HEK293 (cell line): Measurements from ENCODE around the gene PPP2R5E.

Experiments used
- CTCF ChIA-PET: fragments of 350-600 bp; formaldehyde crosslinking; extraction: SDS; loops from one replicate; lab custom pipeline; 2021; ENCODE audit warnings: antibody characterized with exemption; lab: Yijun Ruan, JAX
- POLR2A ChIA-PET: fragments of 300-600 bp; formaldehyde crosslinking; extraction: SDS; loops from one replicate; lab custom pipeline; 2020; ENCODE audit warnings: antibody characterized with exemption, inconsistent platforms; lab: Yijun Ruan, JAX
- H3K27ac ChIP-seq: fragments of 200-500 bp; sonication (Bioruptor generic); 2 replicates; pipeline ENCODE4 v1.5.1; 2014; ENCODE audit warnings: low read depth, low read length, control low read depth, inconsistent platforms; ENCODE audit errors: extremely low read depth
- H3K36me3 ChIP-seq, 2 experiments: fragments of 200-500 bp in 1 of 2; sonication (Bioruptor generic) in 1 of 2; 1 replicate in 1 of 2; 2 replicates in 1 of 2; pipeline ENCODE4 v1.5.1; 2014 to 2017; ENCODE audit warnings: inconsistent platforms in 2 of 2, low read length in 2 of 2; ENCODE audit not compliant: control insufficient read depth in 2 of 2, insufficient read depth in 1 of 2
- H3K4me1 ChIP-seq: fragments of 200-500 bp; sonication (Bioruptor generic); 2 replicates; pipeline ENCODE4 v1.5.1; 2014; ENCODE audit warnings: mild to moderate bottlenecking, low read length, inconsistent platforms; ENCODE audit not compliant: control insufficient read depth, insufficient read depth
- H3K4me3 ChIP-seq: 2 replicates; pipeline ENCODE4 v1.5.1; 2011; ENCODE audit warnings: low read depth, mild to moderate bottlenecking, control low read depth, low read length, moderate library complexity
- H3K9me3 ChIP-seq: fragments of 200-500 bp; sonication (Bioruptor generic); 2 replicates; pipeline ENCODE4 v1.5.1; 2014; ENCODE audit warnings: low read depth, low read length, inconsistent platforms; ENCODE audit not compliant: control insufficient read depth, insufficient read depth
- BCL11B ChIP-seq: fragments of 450-650 bp; formaldehyde crosslinking; IDR thresholded peaks from 2 replicates; pipeline ENCODE4 v1.5.1; 2016; ENCODE audit warnings: low read depth, missing biosample characterization, missing genetic modification characterization
- GLI2 ChIP-seq: fragments of 450-650 bp; formaldehyde crosslinking; IDR thresholded peaks from 2 replicates; pipeline ENCODE4; 2017; ENCODE audit warnings: missing biosample characterization, missing genetic modification characterization, low read depth, borderline replicate concordance
- GLIS1 ChIP-seq: fragments of 450-650 bp; formaldehyde crosslinking; IDR thresholded peaks from 2 replicates; pipeline ENCODE4 v1.5.1; 2016; ENCODE audit warnings: missing biosample characterization, missing genetic modification characterization
- KLF1 ChIP-seq: fragments of 450-650 bp; formaldehyde crosslinking; IDR thresholded peaks from 2 replicates; pipeline ENCODE4 v1.5.1; 2016; ENCODE audit warnings: missing biosample characterization, missing genetic modification characterization
- KLF16 ChIP-seq: fragments of 450-650 bp; formaldehyde crosslinking; IDR thresholded peaks from 2 replicates; pipeline ENCODE4 v1.5.1; 2017; ENCODE audit warnings: missing biosample characterization, missing genetic modification characterization
- KLF7 ChIP-seq: fragments of 450-650 bp; formaldehyde crosslinking; IDR thresholded peaks from 2 replicates; pipeline ENCODE4 v1.5.1; 2016; ENCODE audit warnings: missing biosample characterization, missing genetic modification characterization, borderline replicate concordance
- KLF9 ChIP-seq: fragments of 450-650 bp; formaldehyde crosslinking; IDR thresholded peaks from 2 replicates; pipeline ENCODE4 v1.5.1; 2016; ENCODE audit warnings: missing biosample characterization, missing genetic modification characterization, low read depth
- PRDM1 ChIP-seq: fragments of 450-650 bp; formaldehyde crosslinking; IDR thresholded peaks from 2 replicates; pipeline ENCODE4; 2016; ENCODE audit warnings: missing biosample characterization, missing genetic modification characterization
- WT1 ChIP-seq: fragments of 450-650 bp; formaldehyde crosslinking; IDR thresholded peaks from 2 replicates; pipeline ENCODE4 v1.5.1; 2016; ENCODE audit warnings: missing biosample characterization, missing genetic modification characterization
- ZBTB7A ChIP-seq: fragments of 450-650 bp; formaldehyde crosslinking; IDR thresholded peaks from 2 replicates; pipeline ENCODE4 v1.5.1; 2016; ENCODE audit warnings: low read depth, missing biosample characterization, missing genetic modification characterization
- ZNF132 ChIP-seq: fragments of 450-650 bp; formaldehyde crosslinking; IDR thresholded peaks from 2 replicates; pipeline ENCODE4 v1.5.1; 2017; ENCODE audit warnings: missing biosample characterization, missing genetic modification characterization, borderline replicate concordance
- ZNF157 ChIP-seq: fragments of 450-650 bp; formaldehyde crosslinking; IDR thresholded peaks from 2 replicates; pipeline ENCODE4 v1.5.1; 2016; ENCODE audit warnings: missing biosample characterization, missing genetic modification characterization
- ZNF324 ChIP-seq: fragments of 450-650 bp; formaldehyde crosslinking; IDR thresholded peaks from 2 replicates; pipeline ENCODE4 v1.5.1; 2016; ENCODE audit warnings: missing biosample characterization, missing genetic modification characterization
- ZNF350 ChIP-seq: fragments of 450-650 bp; formaldehyde crosslinking; IDR thresholded peaks from 2 replicates; pipeline ENCODE4 v1.5.0; 2017; ENCODE audit warnings: missing biosample characterization, mild to moderate bottlenecking, missing genetic modification characterization
- ZNF510 ChIP-seq: fragments of 450-650 bp; formaldehyde crosslinking; IDR thresholded peaks from 2 replicates; pipeline ENCODE4 v1.5.1; 2018; ENCODE audit warnings: mild to moderate bottlenecking, missing genetic modification characterization, missing biosample characterization; ENCODE audit not compliant: insufficient replicate concordance
- ZNF707 ChIP-seq: fragments of 450-650 bp; formaldehyde crosslinking; IDR thresholded peaks from 2 replicates; pipeline ENCODE4 v1.5.1; 2016; ENCODE audit warnings: missing biosample characterization, missing genetic modification characterization
- ZNF837 ChIP-seq: fragments of 450-650 bp; formaldehyde crosslinking; IDR thresholded peaks from 2 replicates; pipeline ENCODE4 v1.5.1; 2016; ENCODE audit warnings: missing biosample characterization, missing genetic modification characterization
- ZSCAN16 ChIP-seq: fragments of 450-650 bp; formaldehyde crosslinking; IDR thresholded peaks from 2 replicates; pipeline ENCODE4 v1.5.1; 2016; ENCODE audit warnings: missing biosample characterization, missing genetic modification characterization
- TF ChIP-seq, protein P1 (sequence below): fragments of 450-650 bp; formaldehyde crosslinking; IDR thresholded peaks from 2 replicates; pipeline ENCODE4 v1.5.1; 2016; ENCODE audit warnings: missing biosample characterization, missing genetic modification characterization
- TF ChIP-seq, protein P2 (sequence below): fragments of 450-650 bp; formaldehyde crosslinking; IDR thresholded peaks from 2 replicates; pipeline ENCODE4 v1.5.1; 2016; ENCODE audit warnings: missing biosample characterization, missing genetic modification characterization
- TF ChIP-seq, protein P3 (sequence below): fragments of 450-650 bp; formaldehyde crosslinking; IDR thresholded peaks from 2 replicates; pipeline ENCODE4 v1.5.1; 2016; ENCODE audit warnings: missing biosample characterization, missing genetic modification characterization
- TF ChIP-seq, protein P4 (sequence below): fragments of 450-650 bp; formaldehyde crosslinking; IDR thresholded peaks from 2 replicates; pipeline ENCODE4 v1.5.1; 2016; ENCODE audit warnings: missing biosample characterization, missing genetic modification characterization
- TF ChIP-seq, protein P5 (sequence below): fragments of 450-650 bp; formaldehyde crosslinking; IDR thresholded peaks from 2 replicates; pipeline ENCODE4; 2016; ENCODE audit warnings: missing biosample characterization, missing genetic modification characterization

Gene PPP2R5E

DNA sequence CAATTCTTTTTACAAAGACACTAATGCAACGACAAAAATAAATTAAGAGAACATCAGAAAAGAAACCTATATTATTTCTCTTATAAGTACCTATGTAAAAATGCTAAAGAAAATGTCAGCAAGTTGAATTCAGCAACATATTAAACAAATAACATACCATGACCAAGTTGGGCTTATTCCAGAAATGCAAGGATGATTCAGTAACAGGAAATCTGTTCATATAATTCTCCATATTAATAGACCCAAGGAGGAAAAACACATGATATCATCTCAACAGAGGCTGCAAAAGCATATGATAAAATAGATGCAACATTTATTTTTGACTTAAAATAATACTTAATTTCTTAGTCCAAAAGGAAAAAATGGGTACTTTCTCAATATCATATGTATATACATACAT, 199.3 kb downstream of the PPP2R5E start (continued):
- TF ChIP-seq, protein P1, sequence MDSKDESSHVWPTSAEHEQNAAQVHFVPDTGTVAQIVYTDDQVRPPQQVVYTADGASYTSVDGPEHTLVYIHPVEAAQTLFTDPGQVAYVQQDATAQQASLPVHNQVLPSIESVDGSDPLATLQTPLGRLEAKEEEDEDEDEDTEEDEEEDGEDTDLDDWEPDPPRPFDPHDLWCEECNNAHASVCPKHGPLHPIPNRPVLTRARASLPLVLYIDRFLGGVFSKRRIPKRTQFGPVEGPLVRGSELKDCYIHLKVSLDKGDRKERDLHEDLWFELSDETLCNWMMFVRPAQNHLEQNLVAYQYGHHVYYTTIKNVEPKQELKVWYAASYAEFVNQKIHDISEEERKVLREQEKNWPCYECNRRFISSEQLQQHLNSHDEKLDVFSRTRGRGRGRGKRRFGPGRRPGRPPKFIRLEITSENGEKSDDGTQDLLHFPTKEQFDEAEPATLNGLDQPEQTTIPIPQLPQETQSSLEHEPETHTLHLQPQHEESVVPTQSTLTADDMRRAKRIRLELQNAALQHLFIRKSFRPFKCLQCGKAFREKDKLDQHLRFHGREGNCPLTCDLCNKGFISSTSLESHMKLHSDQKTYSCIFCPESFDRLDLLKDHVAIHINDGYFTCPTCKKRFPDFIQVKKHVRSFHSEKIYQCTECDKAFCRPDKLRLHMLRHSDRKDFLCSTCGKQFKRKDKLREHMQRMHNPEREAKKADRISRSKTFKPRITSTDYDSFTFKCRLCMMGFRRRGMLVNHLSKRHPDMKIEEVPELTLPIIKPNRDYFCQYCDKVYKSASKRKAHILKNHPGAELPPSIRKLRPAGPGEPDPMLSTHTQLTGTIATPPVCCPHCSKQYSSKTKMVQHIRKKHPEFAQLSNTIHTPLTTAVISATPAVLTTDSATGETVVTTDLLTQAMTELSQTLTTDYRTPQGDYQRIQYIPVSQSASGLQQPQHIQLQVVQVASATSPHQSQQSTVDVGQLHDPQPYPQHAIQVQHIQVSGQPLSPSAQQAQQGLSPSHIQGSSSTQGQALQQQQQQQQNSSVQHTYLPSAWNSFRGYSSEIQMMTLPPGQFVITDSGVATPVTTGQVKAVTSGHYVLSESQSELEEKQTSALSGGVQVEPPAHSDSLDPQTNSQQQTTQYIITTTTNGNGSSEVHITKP (tag by site-specific recombination): no peak
- TF ChIP-seq ZNF510 (no peak), ZSCAN16 (tag by site-specific recombination) (no peak), ZNF707 (tag by site-specific recombination) (no peak), GLI2 (tag by site-specific recombination) (no peak), PRDM1 (tag by site-specific recombination) (no peak), WT1 (tag by site-specific recombination) (no peak), ZNF132 (no peak)
- TF ChIP-seq, protein P2, sequence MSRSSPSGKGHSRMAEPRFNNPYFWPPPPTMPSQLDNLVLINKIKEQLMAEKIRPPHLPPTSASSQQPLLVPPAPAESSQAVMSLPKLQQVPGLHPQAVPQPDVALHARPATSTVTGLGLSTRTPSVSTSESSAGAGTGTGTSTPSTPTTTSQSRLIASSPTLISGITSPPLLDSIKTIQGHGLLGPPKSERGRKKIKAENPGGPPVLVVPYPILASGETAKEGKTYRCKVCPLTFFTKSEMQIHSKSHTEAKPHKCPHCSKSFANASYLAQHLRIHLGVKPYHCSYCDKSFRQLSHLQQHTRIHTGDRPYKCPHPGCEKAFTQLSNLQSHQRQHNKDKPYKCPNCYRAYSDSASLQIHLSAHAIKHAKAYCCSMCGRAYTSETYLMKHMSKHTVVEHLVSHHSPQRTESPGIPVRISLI (tag by site-specific recombination): no peak

DNA sequence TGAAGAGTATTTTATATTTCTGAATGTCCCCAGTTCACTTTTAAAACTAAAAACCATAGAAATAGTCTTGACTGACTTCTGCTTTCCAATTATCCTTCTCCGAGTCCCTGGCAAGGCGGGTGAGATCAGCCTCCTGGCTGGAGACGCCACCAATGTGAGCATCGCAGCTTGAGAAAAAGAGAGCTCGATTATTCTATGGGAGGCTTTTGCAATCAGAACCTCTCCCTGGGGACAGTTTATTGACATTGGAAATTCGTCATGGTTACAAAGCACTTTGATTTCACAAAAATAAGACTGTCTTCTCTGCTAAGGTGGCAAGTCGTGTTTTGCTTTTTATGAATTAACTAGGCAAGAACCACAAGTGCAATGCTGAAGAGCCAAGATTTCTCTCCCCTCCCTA, 200.8 kb downstream of the PPP2R5E start:
- H3K36me3 ChIP-seq: no peaks in the 10 kb centered on the region
- H3K9me3 ChIP-seq: no peaks in the 10 kb centered on the region
- no peak overlapping the region for H3K27ac ChIP-seq
- TF ChIP-seq KLF9: no peak
- no peak for TF ChIP-seq ZNF157
- TF ChIP-seq BCL11B (tag by site-specific recombination): no peak
- no peak for TF ChIP-seq ZNF324 (tag by site-specific recombination)
- no peak for TF ChIP-seq ZBTB7A (tag by site-specific recombination)
- TF ChIP-seq WT1 (tag by site-specific recombination): no peak
- no peak for TF ChIP-seq KLF16 (tag by site-specific recombination)
- TF ChIP-seq, protein P3, sequence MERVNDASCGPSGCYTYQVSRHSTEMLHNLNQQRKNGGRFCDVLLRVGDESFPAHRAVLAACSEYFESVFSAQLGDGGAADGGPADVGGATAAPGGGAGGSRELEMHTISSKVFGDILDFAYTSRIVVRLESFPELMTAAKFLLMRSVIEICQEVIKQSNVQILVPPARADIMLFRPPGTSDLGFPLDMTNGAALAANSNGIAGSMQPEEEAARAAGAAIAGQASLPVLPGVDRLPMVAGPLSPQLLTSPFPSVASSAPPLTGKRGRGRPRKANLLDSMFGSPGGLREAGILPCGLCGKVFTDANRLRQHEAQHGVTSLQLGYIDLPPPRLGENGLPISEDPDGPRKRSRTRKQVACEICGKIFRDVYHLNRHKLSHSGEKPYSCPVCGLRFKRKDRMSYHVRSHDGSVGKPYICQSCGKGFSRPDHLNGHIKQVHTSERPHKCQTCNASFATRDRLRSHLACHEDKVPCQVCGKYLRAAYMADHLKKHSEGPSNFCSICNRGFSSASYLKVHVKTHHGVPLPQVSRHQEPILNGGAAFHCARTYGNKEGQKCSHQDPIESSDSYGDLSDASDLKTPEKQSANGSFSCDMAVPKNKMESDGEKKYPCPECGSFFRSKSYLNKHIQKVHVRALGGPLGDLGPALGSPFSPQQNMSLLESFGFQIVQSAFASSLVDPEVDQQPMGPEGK (tag by site-specific recombination): no peak
- TF ChIP-seq, protein P4, sequence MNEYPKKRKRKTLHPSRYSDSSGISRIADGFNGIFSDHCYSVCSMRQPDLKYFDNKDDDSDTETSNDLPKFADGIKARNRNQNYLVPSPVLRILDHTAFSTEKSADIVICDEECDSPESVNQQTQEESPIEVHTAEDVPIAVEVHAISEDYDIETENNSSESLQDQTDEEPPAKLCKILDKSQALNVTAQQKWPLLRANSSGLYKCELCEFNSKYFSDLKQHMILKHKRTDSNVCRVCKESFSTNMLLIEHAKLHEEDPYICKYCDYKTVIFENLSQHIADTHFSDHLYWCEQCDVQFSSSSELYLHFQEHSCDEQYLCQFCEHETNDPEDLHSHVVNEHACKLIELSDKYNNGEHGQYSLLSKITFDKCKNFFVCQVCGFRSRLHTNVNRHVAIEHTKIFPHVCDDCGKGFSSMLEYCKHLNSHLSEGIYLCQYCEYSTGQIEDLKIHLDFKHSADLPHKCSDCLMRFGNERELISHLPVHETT (tag by site-specific recombination): no peak
- TF ChIP-seq, protein P5, sequence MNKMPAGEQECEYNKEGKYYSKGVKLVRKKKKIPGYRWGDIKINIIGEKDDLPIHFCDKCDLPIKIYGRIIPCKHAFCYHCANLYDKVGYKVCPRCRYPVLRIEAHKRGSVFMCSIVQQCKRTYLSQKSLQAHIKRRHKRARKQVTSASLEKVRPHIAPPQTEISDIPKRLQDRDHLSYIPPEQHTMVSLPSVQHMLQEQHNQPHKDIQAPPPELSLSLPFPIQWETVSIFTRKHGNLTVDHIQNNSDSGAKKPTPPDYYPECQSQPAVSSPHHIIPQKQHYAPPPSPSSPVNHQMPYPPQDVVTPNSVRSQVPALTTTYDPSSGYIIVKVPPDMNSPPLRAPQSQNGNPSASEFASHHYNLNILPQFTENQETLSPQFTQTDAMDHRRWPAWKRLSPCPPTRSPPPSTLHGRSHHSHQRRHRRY: no peak
- no peak for TF ChIP-seq KLF7
- TF ChIP-seq GLIS1: no peak
- no peak for TF ChIP-seq ZNF837 (tag by site-specific recombination)
- no peak for TF ChIP-seq ZNF350 (tag by site-specific recombination)
- no peak for TF ChIP-seq KLF1 (tag by site-specific recombination)
- CTCF ChIA-PET: no interaction called here
- H3K4me1 ChIP-seq: 0 out of 2 replicates have a peak, but pooled peaks cover 3% of the 10 kb centered on the region
- H3K4me3 ChIP-seq: no peak overlapping the region
- POLR2A ChIA-PET: no interaction called here
